Hippocampal formation (tissue), 2 donors: Measurements from ENCODE around the gene NUBP1.

ENCODE experiments used
- DNase-seq, 2 donors: peaks; one replicate each; lab custom pipeline; 2025; lab: John Stamatoyannopoulos, UW

The NUBP1 gene

DNA sequence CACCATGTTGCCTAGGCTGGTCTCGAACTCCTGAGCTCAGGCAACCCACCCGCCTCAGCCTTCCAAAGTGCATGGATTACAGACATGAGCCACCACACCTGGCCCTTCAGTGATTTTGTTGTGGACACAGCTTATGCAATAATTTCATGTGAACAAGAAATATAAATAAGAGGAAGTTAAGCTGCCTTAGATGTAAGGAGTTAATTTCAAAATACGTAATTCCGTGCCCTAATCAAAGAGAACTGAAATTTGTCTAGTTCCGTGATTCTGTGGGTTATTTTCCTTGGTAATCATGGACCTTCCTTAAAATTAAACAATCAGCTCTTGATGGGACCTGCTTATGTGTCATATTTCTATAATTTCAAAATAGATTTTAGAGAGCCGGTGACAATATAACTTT lies 63.1 kb downstream of the NUBP1 start:
- DNase-seq: no peak

DNA sequence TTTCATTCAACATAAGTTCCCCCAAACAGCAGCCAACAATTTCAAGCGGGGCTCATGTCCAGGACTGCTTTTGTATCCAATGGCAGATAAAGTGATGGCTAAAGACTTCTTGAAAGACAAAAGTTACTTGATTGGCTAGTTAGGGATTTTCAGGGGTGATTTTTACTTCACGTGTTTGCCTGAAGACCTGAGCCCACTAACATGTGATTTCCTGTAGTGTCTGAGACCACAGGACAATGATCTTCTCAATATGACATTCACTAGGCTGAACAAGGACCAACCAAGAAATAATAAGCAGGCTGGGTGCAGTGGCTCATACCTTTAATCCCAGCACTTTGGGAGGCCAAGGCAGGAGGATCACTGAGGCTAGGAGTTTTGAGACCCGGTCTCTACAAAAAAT lies 64.6 kb downstream of the NUBP1 start:
- DNase-seq: no peak

DNA sequence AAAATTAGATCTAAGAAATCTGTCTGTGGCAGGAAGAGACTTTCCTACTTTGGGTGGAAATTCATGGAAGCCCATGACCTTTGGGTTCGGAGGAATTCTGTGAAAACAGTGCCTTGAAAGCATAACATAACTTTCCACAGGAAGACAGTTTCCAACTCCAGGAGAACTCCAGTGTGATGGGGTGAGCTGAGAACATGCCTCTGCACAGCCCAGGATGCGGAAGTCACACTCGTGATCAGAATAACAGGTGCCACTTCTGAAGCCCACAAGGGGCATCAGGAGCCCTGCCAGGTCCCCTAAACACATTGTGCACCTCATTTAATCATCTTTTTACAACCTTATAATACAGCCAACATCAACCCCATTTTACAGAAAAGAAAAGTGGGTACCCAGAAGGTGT lies 65.2 kb downstream of the NUBP1 start:
- DNase-seq: no peak

DNA sequence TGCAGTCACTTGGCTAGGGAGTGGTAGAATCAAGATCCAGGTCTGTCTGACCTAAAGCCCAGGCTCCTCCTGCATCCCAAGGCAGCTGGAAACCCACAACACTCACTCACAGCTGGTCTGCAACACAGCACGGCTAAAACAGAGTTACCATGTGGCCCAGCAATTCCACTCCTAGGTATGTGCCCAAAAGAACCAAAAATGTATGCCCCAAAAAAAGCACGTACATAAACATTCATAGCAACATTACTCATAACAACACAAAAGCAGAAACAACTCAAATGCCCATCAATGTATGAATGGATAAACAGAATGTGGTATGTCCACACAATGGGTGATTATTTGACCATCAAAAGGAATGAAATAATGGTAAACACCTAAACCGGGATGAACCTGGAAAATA lies 66.1 kb downstream of the NUBP1 start:
- DNase-seq: no peak

DNA sequence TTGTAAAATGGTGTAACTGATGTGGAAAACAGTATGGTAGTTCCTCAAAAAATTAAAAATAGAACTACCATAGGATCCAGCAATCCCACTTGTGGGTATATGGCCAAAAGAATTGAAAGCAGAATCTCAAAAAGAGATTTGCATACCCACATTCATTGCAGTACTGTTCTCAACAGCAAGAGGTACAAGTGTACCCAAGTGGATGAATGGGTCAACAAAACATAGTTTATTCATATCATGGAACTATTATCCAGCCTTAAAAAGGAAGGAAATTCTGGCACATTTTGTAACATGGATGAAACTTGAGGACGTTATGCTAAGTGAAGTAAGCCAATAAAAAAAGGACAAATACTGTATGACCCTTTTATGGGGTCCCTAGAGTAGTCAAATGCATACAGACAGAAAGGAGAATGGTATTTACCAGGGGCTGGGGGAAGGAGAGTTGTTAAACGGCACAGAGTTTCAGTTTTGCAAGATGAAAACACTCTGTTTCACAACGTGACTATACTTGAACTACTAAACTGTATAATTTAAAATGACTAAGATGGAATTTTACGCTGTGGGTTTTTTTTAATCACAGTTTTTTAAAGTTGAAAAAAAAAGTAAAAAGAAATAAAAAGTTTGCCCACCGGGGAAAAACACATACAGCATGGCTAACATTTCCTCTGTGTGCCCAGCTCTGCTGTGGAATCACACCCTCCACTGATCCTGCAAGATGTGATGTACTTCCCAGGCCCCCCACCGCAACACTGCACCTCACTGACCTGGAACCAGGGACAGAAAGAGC lies 68.9 kb downstream of the NUBP1 start:
- DNase-seq: no peak

DNA sequence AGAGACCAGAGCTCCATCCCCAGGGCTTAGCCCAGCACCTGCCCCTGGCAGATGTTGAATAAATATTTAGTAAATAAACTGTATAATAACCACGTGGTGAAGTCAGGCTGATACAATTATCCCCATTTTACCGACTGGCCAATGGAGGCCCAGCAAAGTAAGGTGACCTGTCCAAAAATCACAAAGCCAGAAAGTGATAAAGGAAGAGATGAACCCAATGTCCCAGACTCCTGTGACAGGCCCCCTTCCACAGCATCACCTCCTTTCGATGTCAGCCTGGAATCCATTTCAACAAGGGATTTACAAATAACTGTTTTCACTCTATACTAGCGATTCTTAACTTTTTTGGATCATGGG lies 69.4 kb downstream of the NUBP1 start:
- no peak for DNase-seq

DNA sequence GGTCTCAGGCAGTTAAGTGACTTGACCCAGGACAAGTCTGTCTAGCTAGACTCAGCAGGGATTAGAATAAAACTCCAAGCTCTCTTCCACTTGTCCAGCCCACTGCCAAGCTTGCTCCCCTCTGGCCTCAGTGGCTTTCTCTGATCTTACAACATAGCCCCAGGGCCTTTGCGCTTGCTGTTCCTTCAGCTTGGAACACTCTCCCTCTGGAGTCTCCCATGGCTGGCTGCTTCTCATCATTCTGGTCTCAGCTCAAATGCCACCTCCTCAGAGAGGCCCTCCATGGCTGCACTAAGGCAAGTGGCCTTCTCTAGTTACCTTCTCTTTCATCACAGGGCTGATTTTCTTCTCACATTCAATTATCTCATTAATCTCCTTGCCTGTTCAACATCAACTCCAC lies 73.9 kb downstream of the NUBP1 start:
- no peak for DNase-seq

DNA sequence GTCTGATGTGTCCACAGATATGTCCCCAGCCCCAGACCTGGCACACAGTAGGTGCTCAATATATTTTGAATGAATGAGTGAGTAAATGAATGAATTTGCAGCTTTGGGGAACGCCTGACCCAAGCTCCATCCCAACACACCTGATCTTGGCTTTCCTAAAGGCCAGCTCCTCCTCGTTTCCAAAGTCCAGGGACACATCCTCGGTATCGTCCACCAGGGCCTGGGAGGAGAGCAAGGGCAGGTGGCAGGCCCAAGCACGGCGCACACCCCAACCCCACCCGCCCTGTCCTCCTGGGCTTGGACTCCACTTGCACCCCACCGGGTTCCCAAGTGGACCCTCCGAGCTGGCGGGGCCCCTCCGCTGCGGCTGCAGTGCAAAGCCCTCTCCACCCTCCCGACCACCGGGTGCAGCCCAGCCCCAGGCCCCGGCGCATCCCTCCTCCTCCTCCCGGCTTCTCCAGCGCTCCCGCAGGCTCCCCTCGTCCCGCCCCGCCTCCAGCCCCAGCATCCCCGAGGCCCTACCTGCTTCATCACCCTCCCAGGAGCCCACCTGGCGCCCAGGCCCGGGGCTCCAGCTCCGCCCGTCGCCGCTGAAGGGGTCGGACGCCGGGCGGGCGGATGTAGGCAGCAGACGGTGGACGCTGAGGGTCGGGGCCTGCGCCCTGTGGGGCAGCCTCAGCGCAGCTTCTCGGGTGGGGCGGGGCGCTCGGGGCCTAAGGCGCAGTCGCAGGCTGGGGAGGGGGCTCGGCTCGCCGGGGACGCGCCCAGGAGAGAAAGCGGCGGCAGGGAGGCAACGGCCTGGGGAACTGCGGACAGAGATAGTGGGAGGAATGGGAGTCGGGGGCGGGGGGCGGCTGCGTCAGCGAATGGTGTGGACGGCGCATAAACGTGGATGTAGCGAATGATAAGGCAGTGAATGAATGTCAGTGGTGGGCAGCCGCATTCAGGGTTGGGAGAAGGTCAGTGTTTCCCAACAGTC lies 74.6 kb downstream of the NUBP1 start, which contains the start of gene TVP23A:
Gene TVP23A, minus strand, starts transcription at position 832 of the 979 bp plus-strand sequence. Its CDS starts 301 bp downstream, at position 531.
- no peak for DNase-seq
